Endothelial cell of umbilical vein (primary cell): Measurements from ENCODE around the gene MSL2. TPM values are rescaled to one million over a fixed set of nuclear protein-coding genes. Genes with fewer than 3 reads are reported as not detected.
A peak's percentile ranks its signal among the peaks of the same experiment; 100 is the strongest.

Source experiments
- BruUV-seq: library from RNA; stranded (reverse); fragments of 400-500 nt; replicated peaks from 2 replicates; lab custom pipeline; 2021; lab: Mats Ljungman, UMichigan
- CTCF ChIA-PET: fragments of 300-600, 350-600 bp; sonication (Branson Sonifier 250); formaldehyde crosslinking; loops from one replicate; lab custom pipeline; 2021; ENCODE audit warnings: antibody characterized with exemption, inconsistent platforms; lab: Charles Lee
- POLR2A ChIA-PET: fragments of 300-600, 350-600 bp; sonication (Branson Sonifier 250); formaldehyde crosslinking; loops from one replicate; lab custom pipeline; 2021; ENCODE audit warnings: antibody characterized with exemption, inconsistent platforms; lab: Charles Lee
- DNase-seq: peaks from one replicate; pipeline ENCODE4 v3.0.0-alpha.2; 2011; ENCODE audit warnings: low read depth, low spot score
- FAIRE-seq: peaks from 2 replicates; lab custom pipeline; 2011; peaks lifted over from hg19 to GRCh38; lab: Jason Lieb, UNC
- H2AFZ ChIP-seq: 2 replicates; pipeline ENCODE4 v1.6.0; 2012; ENCODE audit warnings: low read depth, low read length, control low read depth, inconsistent platforms
- H3K27ac ChIP-seq: 2 replicates; pipeline ENCODE4 v1.5.1; 2011; ENCODE audit warnings: low read depth, mild to moderate bottlenecking, control low read depth, low read length, moderate library complexity; ENCODE audit not compliant: insufficient read depth
- H3K27me3 ChIP-seq, 2 experiments: 2 replicates each; pipeline versions ENCODE4 v1.6.0 to v1.6.1; 2011; ENCODE audit warnings: low read length in 2 of 2, mixed read lengths in 1 of 2; ENCODE audit not compliant: control insufficient read depth in 2 of 2, insufficient read depth in 2 of 2
- H3K36me3 ChIP-seq, 2 experiments: 2 replicates in 1 of 2; 3 replicates in 1 of 2; pipeline ENCODE4 v1.5.1; 2011; ENCODE audit warnings: low read length in 2 of 2, mild to moderate bottlenecking in 1 of 2, moderate library complexity in 1 of 2; ENCODE audit not compliant: control insufficient read depth in 2 of 2, insufficient read depth in 2 of 2; ENCODE audit errors: extremely low read depth in 1 of 2
- H3K4me1 ChIP-seq: 3 replicates; pipeline ENCODE4 v1.5.1; 2011; ENCODE audit warnings: mild to moderate bottlenecking, low read length; ENCODE audit not compliant: control insufficient read depth, insufficient read depth; ENCODE audit errors: extremely low read depth
- H3K4me2 ChIP-seq: 2 replicates; pipeline ENCODE4 v1.6.1; 2011; ENCODE audit warnings: low read length, control low read depth, mixed read lengths; ENCODE audit not compliant: insufficient read depth
- H3K4me3 ChIP-seq, 3 experiments: fragments of 200-600 bp in 1 of 3; sonication (generic), shearing (Covaris generic) in 1 of 3; replicated peaks in 1 of 3; 2 replicates each; pipeline ENCODE4 v1.5.1; 2011 to 2016; ENCODE audit warnings: control low read depth in 3 of 3, low read length in 3 of 3, mild to moderate bottlenecking in 2 of 3, inconsistent platforms in 1 of 3, low read depth in 1 of 3, moderate library complexity in 1 of 3; ENCODE audit not compliant: insufficient read depth in 1 of 3
- H3K79me2 ChIP-seq: 2 replicates; pipeline ENCODE4 v1.6.0; 2012; ENCODE audit warnings: low read length, inconsistent platforms; ENCODE audit not compliant: control insufficient read depth, insufficient read depth
- H3K9ac ChIP-seq: replicated peaks from 2 replicates; pipeline ENCODE3; 2011; ENCODE audit warnings: low read length, control low read depth; ENCODE audit not compliant: insufficient read depth; ENCODE audit errors: extremely low read depth
- H3K9me1 ChIP-seq: replicated peaks from 3 replicates; pipeline ENCODE4 v1.6.0; 2011; ENCODE audit warnings: mild to moderate bottlenecking, low read length; ENCODE audit not compliant: control insufficient read depth, insufficient read depth; ENCODE audit errors: extremely low read depth
- H3K9me3 ChIP-seq: replicated peaks from 2 replicates; pipeline ENCODE4 v1.5.1; 2012; ENCODE audit warnings: low read length, inconsistent platforms; ENCODE audit not compliant: control insufficient read depth, insufficient read depth
- H4K20me1 ChIP-seq: replicated peaks from 2 replicates; pipeline ENCODE3; 2011; ENCODE audit warnings: mild to moderate bottlenecking, low read length; ENCODE audit not compliant: control insufficient read depth, insufficient read depth; ENCODE audit errors: extremely low read depth
- EZH2 ChIP-seq: IDR thresholded peaks from 2 replicates; pipeline ENCODE4 v1.6.1; 2012; ENCODE audit warnings: borderline replicate concordance, low read depth, mild to moderate bottlenecking, moderate library complexity, low read length, inconsistent platforms; ENCODE audit not compliant: severe bottlenecking
- FOS ChIP-seq: IDR thresholded peaks from 2 replicates; pipeline ENCODE4 v1.6.1; 2011; ENCODE audit warnings: mild to moderate bottlenecking, low read length, moderate library complexity, borderline replicate concordance; ENCODE audit not compliant: insufficient read depth
- GATA2 ChIP-seq: IDR thresholded peaks from 2 replicates; pipeline ENCODE4 v1.7.0; 2011; ENCODE audit warnings: low read depth, mild to moderate bottlenecking, moderate library complexity, mixed read lengths, low read length; ENCODE audit not compliant: insufficient read length, insufficient read depth
- JUN ChIP-seq: IDR thresholded peaks from 2 replicates; pipeline ENCODE4 v1.6.1; 2011; ENCODE audit warnings: borderline replicate concordance, low read depth; ENCODE audit not compliant: insufficient read length, insufficient read depth
- MYC ChIP-seq: IDR thresholded peaks from one replicate; pipeline ENCODE4 v1.6.1; 2011; ENCODE audit warnings: mild to moderate bottlenecking, low read depth, low read length
- POLR2A ChIP-seq: IDR thresholded peaks from 2 replicates; pipeline ENCODE4 v1.6.1; 2012; ENCODE audit warnings: low read depth, mild to moderate bottlenecking, control low read depth, low read length
- POLR2AphosphoS5 ChIP-seq: IDR thresholded peaks from 2 replicates; pipeline ENCODE4 v1.6.1; 2012; ENCODE audit warnings: low read depth, mild to moderate bottlenecking, control low read depth, low read length, moderate library complexity; ENCODE audit not compliant: insufficient read depth
- dilution Hi-C: fragments of 300-500 bp; cut with MboI; formaldehyde crosslinking; loops from one replicate; pipeline ENCODE4 v1.15.0; 2019; ENCODE audit warnings: low sequenced_read_pairs; ENCODE audit not compliant: extremely low pct_ligation_motif_present
- intact Hi-C: fragments of 100-400 bp; cut with micrococcal nuclease; formaldehyde crosslinking; loops from one replicate; pipeline ENCODE4 v1.10.0; 2022
- polyA plus RNA-seq, 4 experiments: library from polyadenylated mRNA; depleted of rRNA in 3 of 4; stranded (reverse) in 3 of 4; unstranded in 1 of 4; fragments of >200 nt; gene quantifications; 2 replicates each; pipeline versions ENCODE4 v1.2.1 to v1.2.3, GENCODE V29; 2011 to 2012; ENCODE audit warnings: missing spikeins in 1 of 4
- total RNA-seq: library from RNA; stranded (reverse); gene quantifications from 2 replicates; pipeline ENCODE4 v1.2.3, GENCODE V29; 2021
- TF ChIP-seq, protein P1 (sequence below): IDR thresholded peaks from 2 replicates; pipeline ENCODE4 v1.6.1; 2011; ENCODE audit not compliant: insufficient read depth, insufficient read length
- TF ChIP-seq, protein P2 (sequence below), 2 donors: IDR thresholded peaks; 1 replicate in 1 of 2; 2 replicates in 1 of 2; pipeline ENCODE4 v1.5.1; 2011; ENCODE audit warnings: low read length in 2 of 2, mild to moderate bottlenecking in 2 of 2, moderate library complexity in 2 of 2, control low read depth in 1 of 2, inconsistent platforms in 1 of 2, low read depth in 1 of 2; ENCODE audit not compliant: insufficient read depth in 1 of 2; ENCODE audit errors: extremely low read depth in 1 of 2

The MSL2 gene
- total and polyA plus RNA-seq, 2 donors (not counting 3 experiments of a cell fraction or from before 2014, with no cell fraction given) = 6.7 to 21.9 TPM

DNA sequence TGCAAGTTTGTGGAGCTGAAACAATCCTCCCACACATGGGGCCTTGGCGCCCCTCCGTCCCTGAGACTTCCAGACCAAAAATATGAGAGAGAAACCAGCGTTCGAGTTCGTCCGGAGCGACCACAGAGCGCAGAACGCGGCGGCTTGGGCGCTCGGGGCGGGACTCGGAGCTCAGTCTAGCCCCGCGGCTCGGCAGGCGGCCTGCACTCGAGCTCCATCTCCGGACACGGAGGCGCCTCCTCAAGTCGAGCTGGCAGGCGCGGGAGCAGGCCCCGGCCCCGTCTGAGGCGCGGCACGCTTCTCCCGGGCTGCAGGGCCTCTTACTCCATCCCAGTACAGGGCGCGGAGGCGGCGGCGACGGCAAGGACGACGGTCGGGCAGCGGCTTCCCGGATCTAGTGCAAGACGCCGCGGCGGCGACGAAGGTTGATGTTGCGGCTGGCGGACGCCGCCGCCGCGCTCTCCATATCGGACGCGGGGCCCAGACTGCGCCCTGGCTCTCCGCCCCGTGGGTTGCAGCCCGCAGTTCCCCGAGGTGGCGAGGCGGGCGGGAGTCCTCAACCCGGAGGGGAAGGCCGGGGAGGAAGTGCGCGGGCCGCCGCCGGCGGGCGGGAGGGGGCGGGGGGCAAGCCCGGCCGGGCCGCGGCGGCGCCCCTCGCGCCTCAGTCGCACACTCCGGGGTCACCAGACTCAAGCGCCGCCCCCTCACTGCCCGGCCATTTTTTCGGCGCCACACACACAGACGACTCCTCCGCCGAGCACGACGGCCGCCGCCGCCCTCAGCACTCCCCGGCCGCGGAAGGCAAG, 674 bp downstream of the MSL2 start:
- no peak for TF ChIP-seq FOS
- no peak for TF ChIP-seq GATA2
- TF ChIP-seq EZH2 = no peak
- TF ChIP-seq POLR2A = peak; percentile 71
- no peak for TF ChIP-seq JUN
- TF ChIP-seq, protein P1, sequence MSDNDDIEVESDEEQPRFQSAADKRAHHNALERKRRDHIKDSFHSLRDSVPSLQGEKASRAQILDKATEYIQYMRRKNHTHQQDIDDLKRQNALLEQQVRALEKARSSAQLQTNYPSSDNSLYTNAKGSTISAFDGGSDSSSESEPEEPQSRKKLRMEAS = no peak
- no peak for TF ChIP-seq MYC
- peak; percentile 79 for TF ChIP-seq POLR2AphosphoS5
- TF ChIP-seq, protein P2, sequence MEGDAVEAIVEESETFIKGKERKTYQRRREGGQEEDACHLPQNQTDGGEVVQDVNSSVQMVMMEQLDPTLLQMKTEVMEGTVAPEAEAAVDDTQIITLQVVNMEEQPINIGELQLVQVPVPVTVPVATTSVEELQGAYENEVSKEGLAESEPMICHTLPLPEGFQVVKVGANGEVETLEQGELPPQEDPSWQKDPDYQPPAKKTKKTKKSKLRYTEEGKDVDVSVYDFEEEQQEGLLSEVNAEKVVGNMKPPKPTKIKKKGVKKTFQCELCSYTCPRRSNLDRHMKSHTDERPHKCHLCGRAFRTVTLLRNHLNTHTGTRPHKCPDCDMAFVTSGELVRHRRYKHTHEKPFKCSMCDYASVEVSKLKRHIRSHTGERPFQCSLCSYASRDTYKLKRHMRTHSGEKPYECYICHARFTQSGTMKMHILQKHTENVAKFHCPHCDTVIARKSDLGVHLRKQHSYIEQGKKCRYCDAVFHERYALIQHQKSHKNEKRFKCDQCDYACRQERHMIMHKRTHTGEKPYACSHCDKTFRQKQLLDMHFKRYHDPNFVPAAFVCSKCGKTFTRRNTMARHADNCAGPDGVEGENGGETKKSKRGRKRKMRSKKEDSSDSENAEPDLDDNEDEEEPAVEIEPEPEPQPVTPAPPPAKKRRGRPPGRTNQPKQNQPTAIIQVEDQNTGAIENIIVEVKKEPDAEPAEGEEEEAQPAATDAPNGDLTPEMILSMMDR (IDR thresholded peaks at IDR 0.05; ENCODE audit: extremely low read depth in 1 of 2, insufficient read depth in 1 of 2, low read depth in 1 of 2, low read length in 2 of 2) = no peak
- DNase-seq = peak; percentile 63
- Histone ChIP-seq H3K9ac (peak overlapping the region; percentile 92), H3K9me1 (no peaks in the 10 kb centered on the region), H3K4me2 (peak overlapping the region; percentile 88), H3K79me2 (peaks cover 52% of the 10 kb centered on the region), H3K4me3 (peak overlapping the region; percentile 76 to 94 (median 86)), H3K27me3 (no peaks in the 10 kb centered on the region), H3K9me3 (no peaks in the 10 kb centered on the region), H2AFZ (peak overlapping the region; percentile 32), H3K27ac (peak overlapping the region; percentile 87), H3K36me3 (no peaks in the 10 kb centered on the region), H3K4me1 (peaks cover 14% of the 10 kb centered on the region), H4K20me1 (peaks cover 12% of the 10 kb centered on the region)
- intact Hi-C loops = loop anchor here (1.0 to 10.0 kb wide), 8 partner anchors 53 to 819 kb away; partner anchors contain the start of genes PCCB and STAG1
- no TSS peak for BruUV-seq
- dilution Hi-C loops = no loop called here
- no peak for FAIRE-seq
- CTCF ChIA-PET = interaction anchor here (0.9 to 3.6 kb wide), 5 partner anchors 14 to 557 kb away, joined by 3 to 36 read pairs (median 9); partner anchors contain the start of genes PCCB and STAG1
- POLR2A ChIA-PET = interaction anchor here (0.5 to 1.7 kb wide), 5 partner anchors 17 to 557 kb away, joined by 3 to 11 read pairs (median 3); partner anchors contain the start of gene STAG1
